ENCODE results near the gene ADISSP.

The ADISSP gene

DNA sequence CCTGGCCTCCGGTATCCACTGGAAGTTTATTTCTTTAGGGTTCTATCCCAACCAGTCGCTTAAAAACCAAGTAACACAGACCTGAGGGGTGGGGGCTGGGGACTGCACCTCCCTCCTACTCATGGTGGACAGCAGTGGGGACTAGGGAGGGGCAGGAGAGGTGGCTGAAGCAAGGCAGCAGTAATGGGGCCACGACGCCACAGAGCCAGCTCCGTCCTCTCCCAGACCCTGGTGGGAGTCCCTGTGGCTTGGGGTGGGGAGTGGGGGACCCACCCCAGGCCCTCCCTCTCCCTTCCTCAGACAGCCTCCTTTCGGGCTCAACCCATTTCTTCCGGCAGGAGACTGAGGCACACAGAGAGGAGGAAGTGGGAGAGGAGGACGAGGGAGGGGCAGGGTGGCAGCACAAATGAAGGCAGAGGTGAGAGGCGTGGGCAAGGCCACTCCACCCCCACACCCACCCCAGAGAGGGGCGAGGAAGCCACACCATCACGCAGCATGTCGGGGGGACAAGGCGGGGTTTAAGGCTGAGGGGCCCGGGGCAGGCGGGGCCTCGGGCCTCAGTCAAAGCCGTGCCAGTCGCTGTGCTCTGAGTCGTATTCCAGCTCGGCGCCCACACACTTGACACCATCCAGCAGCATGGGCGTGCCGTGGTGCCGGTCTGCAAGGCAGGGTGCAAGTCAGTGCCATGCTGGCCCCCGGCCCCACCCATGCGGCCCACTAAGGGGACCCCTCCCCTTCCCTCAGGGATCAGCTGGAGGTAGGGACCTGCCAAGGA lies 13.9 kb downstream of the ADISSP start:
- DNase-seq, result no peak

DNA sequence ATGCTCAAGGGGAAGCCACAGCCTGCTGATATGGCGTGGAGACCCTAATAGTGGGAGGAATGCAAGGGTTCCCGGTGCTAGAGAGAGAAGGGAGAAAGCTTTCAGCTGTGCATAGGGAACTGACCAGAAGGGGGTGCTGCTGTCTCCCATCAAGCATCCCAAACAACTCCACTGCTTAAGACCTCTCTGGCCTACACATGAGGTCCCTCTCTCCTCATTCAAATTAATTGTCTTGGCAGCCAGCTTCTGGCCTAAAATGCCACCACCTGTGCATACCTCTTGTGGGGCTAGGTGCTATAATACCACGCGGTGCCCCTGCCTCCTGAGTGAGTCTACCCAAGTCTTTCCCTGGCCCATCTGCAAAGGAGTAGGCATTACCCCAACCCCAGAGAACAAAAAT lies 14.5 kb downstream of the ADISSP start:
- peak; percentile 76 for DNase-seq

DNA sequence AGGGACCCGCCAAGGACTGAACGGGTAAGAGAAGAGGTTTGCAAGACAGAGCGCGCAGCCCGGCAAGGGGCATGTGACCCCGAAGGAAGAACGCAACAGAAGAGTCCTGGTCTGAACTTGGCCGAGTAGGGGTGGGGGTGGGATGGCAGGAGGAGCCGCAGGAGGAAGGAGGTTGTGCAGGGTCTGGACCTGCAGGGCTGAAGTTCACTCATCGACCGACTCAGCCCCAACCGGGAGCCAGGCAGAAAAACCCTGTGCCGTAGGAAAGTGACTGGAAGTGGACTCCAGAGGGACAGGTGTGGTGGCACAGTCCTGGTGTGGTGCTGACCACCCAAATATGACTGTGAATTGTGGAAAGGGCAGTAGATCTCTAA lies 15.2 kb downstream of the ADISSP start:
- no peak for DNase-seq

DNA sequence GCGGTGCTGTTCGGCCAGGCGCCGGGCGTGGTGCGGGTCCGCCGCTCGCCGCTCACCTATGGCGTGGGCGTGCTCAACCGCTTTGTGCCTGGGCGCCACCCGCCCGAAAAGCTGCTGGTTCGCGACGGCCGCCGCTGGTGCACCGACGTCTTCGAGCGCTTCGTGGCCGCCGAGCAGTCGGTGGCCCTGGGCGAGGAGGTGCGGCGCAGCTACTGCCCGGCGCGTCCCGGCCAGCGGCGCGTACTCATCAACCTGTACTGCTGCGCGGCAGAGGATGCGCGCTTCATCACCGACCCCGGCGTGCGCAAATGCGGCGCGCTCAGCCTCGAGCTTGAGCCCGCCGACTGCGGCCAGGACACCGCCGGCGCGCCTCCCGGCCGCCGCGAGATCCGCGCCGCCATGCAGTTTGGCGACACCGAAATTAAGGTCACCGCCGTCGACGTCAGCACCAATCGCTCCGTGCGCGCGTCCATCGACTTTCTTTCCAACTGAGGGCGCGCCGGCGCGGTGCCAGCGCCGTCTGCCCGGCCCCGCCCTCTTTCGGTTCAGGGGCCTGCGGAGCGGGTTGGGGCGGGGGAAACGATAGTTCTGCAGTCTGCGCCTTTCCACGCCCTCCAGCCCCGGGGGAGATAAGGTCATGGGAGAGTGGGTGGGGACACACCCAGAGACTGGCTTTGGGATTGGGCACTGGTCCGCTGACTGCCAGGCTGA lies 15.7 kb downstream of the ADISSP start:
- DNase-seq, result peak; percentile 65

DNA sequence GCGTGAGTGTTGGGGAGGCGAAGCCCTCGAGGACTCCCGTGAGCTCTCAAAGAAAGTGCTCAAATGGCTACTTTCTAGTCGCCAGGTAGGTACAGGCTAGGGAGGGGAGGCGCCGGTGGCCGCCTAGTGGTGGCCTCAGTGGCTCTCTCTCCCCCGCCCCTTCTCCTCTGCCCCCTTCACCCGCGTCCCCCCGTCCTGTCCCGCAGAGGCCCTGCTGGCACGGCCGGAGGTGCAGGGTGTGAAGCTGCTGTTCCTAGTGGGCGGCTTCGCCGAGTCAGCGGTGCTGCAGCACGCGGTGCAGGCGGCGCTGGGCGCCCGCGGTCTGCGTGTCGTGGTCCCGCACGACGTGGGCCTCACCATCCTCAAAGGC lies 16.3 kb downstream of the ADISSP start:
- no peak for DNase-seq

DNA sequence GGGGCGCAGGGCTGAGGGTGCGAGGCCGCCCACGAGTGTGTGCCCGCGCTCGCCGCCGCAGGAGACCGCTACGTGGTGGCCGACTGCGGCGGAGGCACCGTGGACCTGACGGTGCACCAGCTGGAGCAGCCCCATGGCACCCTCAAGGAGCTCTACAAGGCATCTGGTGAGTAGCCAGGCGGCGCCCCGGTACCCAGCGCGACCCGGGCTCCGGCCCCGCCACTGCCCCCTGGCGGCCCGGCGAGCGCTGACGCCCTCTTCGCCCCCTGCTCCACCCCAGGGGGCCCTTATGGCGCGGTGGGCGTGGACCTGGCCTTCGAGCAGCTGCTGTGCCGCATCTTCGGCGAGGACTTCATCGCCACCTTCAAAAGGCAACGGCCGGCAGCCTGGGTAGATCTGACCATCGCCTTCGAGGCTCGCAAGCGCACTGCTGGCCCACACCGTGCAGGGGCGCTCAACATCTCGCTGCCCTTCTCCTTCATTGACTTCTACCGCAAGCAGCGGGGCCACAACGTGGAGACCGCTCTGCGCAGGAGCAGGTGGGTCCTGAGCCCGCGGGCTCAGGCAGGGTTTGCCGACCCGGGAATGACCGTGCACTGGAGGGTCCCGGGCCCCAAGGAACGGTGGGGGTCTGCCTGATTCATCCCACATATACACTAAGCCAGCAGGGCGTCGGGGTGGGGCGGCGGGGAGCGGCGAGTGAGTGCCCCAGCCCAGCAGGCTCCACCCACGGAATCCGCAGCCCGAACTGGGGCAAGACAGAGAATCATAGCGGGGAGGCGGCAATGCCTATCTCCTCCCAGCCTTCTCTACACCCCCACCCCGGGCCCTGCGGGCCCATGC lies 17.6 kb downstream of the ADISSP start:
- peak; percentile 35 for DNase-seq

DNA sequence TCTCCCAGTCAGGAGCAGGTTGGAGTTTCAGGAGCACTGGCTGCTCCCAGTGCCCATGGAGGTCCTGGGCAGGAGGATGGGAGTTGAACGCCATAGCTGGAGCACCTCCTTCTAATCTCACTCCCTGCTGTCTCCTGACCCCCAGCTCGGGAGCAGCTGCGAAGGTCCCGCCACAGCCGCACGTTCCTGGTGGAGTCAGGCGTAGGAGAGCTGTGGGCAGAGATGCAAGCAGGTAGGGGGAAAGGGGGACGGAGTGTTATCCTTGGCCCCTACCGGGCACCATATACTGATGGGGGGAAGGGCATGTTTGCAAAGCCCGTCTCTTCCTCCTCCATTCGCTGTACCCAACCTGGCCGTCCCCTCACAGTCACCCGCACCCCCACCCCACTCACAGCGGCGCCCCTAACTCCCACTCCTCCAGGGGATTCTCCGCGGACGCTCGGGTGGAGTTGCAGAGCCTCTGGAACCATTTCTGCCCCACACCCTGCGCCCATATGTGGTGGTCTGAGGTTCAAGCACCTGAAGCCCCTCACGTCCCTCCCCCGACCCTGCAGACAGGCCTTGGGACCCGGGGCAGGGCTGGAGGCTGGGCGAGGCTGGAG lies 18.4 kb downstream of the ADISSP start:
- no peak for DNase-seq

DNA sequence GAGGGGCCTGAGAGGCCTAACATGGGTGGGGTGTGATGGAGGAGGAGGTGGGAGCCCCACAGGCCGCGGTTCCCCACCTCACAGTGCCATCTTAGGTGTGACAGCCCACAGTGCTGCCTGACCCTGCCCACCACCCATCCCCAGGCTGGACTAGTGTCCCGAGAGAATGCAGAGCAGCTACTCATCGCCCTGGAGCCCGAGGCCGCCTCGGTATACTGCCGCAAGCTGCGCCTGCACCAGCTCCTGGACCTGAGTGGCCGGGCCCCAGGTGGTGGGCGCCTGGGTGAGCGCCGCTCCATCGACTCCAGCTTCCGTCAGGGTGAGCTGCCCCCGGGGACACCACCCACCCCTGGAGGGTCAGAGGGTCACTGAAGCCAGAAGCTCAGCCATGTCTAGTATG lies 19.5 kb downstream of the ADISSP start:
- DNase-seq, result no peak

DNA sequence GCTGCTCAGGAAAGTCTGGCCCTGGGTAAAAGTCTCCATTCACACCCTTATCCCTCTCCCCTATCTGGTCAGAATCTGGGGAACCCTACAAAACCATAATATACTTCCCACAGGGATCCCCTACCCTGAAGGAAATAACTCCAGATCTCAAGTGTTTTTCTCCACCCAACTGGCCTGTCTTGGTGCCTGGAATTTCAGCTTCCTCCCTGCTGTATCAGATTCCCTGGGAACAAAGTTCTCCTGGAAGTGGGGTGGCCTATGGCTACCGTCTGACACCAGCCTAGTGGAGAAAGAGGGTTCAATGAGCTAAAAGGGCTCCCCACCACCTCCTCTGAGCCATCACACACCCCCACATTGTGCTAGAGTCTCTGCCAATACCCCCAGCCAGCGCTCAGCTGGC lies 20.1 kb downstream of the ADISSP start:
- DNase-seq, result no peak

DNA sequence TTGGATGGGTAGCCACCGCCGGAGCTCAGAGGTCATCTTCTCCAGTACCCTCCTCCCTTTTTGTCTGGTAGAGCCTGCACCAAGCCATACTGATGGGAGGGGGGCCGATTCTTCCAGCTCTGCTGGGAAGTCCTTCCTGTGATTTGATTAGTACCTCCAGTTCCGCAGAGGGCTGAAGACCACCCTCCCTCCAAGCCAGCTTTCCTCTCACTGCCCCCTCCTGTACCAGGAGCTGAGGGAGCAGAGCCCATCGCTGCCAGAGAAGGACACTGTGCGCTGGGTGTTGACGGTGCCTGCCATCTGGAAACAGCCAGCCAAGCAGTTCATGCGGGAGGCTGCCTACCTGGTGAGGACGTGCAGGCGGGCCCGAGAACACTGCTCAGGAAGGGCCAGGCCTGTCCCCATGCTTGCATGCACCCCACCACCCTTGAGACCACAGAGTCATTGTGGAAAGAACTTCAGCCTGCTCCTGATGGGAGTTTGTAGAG lies 21.8 kb downstream of the ADISSP start:
- no peak for DNase-seq

DNA sequence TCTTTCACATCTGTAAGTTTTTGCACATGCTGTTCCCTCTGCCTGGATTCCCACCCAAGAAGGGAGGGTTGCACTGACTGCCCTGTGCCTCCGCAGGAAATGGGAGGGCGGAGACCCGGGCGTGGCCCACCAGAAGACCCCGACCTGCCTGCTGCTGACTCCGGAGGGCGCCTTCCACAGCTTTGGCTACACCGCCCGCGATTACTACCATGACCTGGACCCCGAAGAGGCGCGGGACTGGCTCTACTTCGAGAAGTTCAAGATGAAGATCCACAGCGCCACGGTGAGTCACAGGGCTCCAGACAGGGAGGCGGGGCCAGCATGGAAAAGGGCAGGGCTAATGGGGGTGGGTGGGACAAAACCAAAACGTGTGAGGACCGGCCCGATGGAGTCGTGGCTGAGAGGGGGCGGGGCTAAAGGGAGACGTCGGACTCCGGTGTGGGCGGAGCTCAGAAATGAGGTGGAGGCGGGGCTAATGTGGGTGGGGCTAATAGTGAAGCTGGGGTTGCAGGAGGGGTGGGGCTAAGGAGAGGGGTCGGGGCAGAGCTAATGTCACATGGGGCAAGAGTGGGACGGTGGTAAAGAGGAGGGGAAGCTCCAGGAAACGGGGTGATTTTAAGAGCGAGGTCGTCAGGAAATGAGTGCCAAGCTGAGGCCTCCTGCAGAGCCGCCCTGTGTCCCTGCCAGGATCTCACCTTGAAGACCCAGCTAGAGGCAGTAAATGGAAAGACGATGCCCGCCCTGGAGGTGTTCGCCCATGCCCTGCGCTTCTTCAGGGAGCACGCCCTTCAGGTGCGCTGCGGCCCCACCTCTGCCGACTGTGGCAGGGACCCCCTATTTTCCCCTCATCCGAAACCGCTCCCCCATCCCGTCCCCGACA lies 22.5 kb downstream of the ADISSP start:
- DNase-seq, result peak; percentile 86

DNA sequence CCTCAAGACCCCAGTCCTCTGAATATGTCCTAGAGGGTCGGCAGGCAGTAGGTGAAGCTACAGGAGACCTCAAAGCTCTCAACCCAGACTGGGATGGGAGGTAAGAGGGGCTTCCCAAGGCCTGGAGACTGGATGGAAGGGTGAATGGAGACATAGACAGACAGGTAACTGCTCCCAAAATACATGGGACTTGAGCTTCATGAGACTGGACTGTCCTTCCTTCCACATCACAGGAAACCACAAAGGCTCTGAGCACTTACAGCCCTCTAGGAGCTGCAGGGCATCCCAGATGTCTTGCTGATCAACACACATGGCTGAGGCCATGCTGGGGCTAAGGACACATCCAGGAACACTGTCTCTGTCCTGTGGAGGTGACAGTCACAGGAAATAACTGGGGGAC lies 23.5 kb downstream of the ADISSP start:
- no peak for DNase-seq

DNA sequence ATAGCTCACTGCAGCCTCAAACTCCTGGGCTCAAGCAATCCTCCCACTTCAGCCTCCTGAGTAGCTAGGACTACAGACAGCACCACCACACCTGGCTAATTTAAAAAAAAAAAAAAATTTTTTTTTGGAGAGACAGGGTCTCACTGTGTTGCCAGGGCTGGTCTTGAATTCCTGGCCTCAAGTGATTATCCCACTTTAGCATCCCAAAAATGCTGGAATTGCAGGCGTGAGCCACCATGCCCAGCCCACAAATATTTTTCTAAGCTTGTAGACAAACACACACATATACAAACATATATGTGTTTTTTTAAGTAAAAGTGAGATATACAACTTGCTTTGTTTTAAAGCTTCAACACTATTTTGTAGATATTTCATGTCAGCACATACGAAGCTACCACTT lies 24.3 kb downstream of the ADISSP start:
- no peak for DNase-seq

DNA sequence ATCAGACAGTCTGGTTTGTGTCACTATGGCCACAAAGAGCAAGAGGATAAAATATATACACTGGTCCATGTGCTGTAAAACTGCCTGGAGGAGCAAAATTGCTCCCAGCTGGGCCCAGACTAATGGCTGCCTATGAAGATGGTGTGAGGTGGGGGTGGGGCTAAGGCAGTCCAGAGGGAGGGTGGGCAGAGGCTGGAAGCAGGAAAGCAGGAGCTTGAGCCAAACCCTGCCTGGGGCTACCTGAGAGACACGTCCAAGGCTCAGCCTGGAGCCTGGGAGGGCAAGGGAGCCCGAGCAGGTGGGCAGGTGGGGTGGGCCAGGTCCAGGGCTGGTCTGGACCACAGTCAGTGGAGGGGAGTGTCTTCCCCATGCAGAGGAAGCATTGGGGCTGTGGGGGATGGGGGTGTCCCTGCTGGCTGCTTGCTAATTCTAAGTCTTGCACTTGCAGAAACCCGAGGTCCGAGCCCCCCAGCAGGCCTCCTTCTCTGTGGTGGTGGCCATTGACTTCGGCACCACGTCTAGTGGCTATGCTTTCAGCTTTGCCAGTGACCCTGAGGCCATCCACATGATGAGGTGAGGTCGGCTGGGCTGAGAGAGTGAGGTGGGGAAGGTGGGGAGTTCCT lies 25.6 kb downstream of the ADISSP start:
- no peak for DNase-seq

DNA sequence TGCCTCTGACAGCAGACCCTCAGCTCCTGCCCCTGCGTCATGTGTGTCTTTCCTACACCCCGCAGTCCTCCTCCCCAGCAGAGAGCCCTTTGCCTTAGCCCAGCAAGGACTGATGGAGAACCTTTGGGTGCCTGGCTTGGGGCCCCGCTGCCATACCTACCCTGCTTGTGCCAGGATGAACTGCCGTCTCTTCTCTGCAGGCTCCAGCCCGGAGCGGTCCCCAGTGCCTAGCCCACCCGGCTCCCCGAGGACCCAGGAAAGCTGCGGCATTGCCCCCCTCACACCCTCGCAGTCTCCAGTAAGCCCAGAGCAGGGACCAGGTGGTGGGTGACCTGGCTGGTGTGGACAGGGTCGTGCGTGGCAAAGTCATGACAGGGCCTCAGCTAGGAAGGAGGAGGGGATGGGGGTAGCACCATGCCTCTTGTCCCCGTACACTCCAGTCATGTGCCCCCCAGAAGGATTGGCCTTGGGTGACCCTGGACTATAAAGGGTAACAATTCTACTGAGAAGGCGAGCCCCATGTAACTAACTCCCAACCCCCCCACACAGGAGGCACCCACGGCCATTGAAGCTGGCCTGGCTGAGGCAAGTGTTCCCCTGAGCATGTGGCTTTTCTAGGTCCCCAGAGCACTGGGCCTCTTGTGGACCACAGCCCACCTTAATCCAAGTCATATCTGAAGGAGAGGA lies 26.8 kb downstream of the ADISSP start:
- no peak for DNase-seq

DNA sequence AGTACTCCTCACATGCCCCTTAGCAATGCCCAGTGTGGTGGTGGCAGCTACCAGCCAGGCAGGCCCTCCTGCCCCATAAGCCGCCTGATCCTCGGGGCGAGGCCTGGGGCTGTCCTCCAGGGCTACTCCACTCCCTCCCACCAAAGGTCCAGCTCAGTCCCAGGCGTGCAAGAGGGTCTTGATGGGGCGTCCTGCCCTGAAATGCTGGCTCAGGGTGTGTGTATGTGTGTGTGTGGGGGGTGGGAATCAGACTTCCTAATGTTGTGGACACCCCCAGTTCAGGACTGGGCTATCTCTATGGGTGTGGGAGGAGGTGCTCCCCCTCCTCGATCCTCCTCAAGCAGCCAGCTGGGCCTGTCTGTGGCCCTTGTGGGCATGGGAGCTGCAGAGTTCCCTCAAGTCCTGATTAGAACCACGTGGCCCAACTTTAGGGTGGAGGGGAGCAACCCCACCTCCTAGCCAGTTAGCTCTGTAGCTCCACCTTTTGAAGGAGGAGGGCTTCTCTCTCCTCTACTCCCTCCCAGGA lies 27.6 kb downstream of the ADISSP start:
- no peak for DNase-seq

DNA sequence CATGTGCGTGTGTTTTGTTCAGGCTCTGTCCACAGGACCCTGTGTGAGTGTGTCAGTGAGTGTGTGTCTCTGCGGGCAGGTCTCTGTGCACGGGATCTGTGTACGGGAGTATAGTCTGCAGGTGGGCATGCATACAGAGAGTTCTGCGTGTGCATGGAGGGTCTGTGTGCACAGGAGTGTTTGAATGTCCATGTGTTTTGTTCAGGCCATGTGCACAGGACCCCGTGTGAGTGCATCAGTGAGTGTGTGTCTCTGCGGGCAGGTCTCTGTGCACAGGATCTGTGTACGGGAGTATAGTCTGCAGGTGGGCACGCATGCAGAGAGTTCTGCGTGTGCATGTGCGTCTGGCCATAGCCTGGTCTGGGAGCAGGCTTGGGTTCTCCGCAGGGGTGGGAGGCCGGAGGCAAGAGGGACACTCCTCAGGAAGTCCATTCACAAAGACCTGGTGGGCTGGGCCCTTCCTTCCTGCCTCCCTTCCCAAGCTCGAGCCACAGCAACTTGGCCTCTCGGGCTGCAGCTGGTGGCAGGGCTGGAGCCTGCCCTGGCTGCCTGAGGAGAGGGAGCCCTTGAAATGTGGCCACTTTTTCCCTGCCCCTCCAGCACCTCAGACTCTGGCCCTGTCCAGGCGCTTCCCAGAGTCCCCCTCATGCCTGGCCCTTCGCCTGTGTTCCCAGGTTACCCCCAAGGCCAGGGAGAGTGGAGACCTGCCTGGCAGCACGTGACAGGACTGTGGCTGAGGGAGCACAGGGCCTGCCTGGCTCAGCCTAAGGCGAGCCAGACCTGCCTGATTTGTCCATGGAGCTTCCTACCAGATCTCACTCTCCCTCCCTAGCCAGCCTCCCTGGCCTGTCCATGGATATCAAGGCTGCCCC lies 28.3 kb downstream of the ADISSP start:
- DNase-seq, result no peak

DNA sequence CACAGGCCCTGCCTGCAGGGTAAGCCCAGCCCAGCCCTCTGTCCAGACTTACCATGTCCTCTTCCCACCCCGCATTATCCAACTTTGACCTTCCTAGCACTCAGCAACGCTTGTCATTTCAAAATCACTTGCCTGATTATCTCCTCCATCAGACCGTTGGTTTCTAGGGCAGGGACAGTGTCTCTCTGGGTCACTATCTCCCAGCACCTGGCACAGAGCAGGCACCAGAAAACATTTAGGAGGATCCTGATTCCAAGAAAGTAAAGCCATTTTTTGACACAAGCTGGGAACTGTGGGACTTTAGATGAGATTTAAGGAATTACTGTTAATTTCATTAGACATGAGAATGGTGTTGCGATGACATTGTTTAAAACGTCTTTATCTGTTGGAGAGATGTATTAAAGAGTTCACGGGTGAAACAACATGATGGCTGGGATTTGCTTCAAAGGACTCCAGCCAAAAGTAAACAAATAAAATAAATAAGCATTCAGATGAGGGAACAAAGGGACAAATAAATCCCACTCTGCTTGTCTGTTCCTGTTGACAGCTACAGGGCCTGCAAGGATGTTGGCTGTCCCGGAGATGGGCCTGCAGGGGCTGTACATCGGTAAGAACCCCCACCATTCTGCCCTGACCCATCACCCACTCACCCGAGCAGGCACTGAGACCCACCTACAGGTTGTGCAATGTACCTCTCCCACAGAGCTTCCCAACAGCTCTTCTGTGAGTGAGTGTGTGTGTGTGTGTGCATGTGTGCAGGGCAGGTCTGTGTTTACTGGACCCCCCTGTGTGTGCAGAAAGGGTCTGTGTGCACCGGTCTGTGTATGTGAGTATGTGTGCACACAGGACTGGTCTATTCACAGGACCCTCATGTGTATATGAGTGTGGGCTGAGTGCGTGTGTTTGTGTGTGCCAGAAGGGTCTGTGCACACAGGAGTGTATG lies 29.2 kb downstream of the ADISSP start:
- no peak for DNase-seq

DNA sequence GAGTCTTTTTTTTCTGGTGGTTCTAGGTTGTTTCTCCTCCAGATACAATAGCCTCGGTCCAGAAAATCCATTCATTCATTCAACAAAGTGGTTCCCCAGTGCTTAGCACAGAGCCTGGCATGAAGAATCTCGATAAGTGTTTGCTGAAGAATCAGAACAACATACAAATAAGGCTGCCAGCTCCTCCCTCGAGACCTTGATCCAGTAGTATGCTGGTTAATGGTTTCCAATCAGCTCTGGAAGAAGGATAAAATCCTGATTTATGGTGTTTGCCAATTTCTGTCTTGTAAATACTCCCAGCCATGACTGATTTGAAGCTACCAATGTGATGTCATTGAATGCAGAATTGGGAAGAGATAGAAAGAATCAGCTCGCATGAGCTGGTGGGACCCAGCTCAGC lies 31.8 kb downstream of the ADISSP start:
- DNase-seq, result no peak
